GM12874 (cell line): ENCODE data around the gene NCKAP5.

Experiments used
- CTCF ChIP-seq: IDR thresholded peaks from 2 replicates; pipeline ENCODE4 v1.5.1; 2011; ENCODE audit warnings: low read depth, mild to moderate bottlenecking, control low read depth, low read length, moderate library complexity; ENCODE audit not compliant: insufficient read depth

NCKAP5 gene

GRCh38 chr2:133513893-133514292, 54.4 kb downstream of the NCKAP5 start:
- TF ChIP-seq CTCF: no peak

- TF ChIP-seq CTCF: no peak
These were observed 56.1 kb downstream of the NCKAP5 start for GRCh38 chr2:133512121-133512520.

GRCh38 chr2:133511679-133512078, 56.6 kb downstream of the NCKAP5 start:
- TF ChIP-seq CTCF: no peak

- TF ChIP-seq CTCF: no peak
These were observed 58.5 kb downstream of the NCKAP5 start for GRCh38 chr2:133509777-133510176.

- no peak for TF ChIP-seq CTCF
These were observed 59.6 kb downstream of the NCKAP5 start for GRCh38 chr2:133508546-133509165.

GRCh38 chr2:133506996-133507395, 61.3 kb downstream of the NCKAP5 start:
- no peak for TF ChIP-seq CTCF

GRCh38 chr2:133504566-133505505, 63.4 kb downstream of the NCKAP5 start:
- no peak for TF ChIP-seq CTCF
